DOHH2 (cell line): ENCODE data around the gene SH3GL3.

Experiments
- H3F3A ChIP-seq: fragments of 200-600 bp; sonication (generic), shearing (Covaris generic); 2 replicates; pipeline ENCODE4 v1.6.0; 2016; ENCODE audit warnings: antibody characterized with exemption, mild to moderate bottlenecking; ENCODE audit not compliant: control insufficient read depth, insufficient read depth
- H3K27ac ChIP-seq: fragments of 200-600 bp; sonication (generic); 2 replicates; pipeline ENCODE4 v1.5.1; 2014; ENCODE audit warnings: low read depth, mild to moderate bottlenecking, low read length, moderate library complexity
- H3K27me3 ChIP-seq: fragments of 200-600 bp; sonication (generic); 2 replicates; pipeline ENCODE4 v1.6.1; 2014; ENCODE audit warnings: mild to moderate bottlenecking, low read length, mixed read lengths; ENCODE audit not compliant: control insufficient read depth
- H3K36me3 ChIP-seq: fragments of 200-600 bp; sonication (generic); 2 replicates; pipeline ENCODE4 v1.6.1; 2014; ENCODE audit warnings: mild to moderate bottlenecking, low read length, moderate library complexity, mixed read lengths; ENCODE audit not compliant: control insufficient read depth
- H3K4me1 ChIP-seq: fragments of 200-600 bp; sonication (generic); 2 replicates; pipeline ENCODE4 v1.6.1; 2014; ENCODE audit warnings: mild to moderate bottlenecking, low read length, mixed read lengths; ENCODE audit not compliant: control insufficient read depth
- H3K4me2 ChIP-seq: fragments of 200-600 bp; sonication (generic); 2 replicates; pipeline ENCODE4 v1.6.0; 2014; ENCODE audit warnings: mild to moderate bottlenecking, low read length, moderate library complexity
- H3K4me3 ChIP-seq: fragments of 200-600 bp; sonication (generic); 2 replicates; pipeline ENCODE4 v1.5.1; 2014; ENCODE audit warnings: mild to moderate bottlenecking, low read length, mixed read lengths
- H3K79me2 ChIP-seq: fragments of 200-600 bp; sonication (generic); 2 replicates; pipeline ENCODE4 v1.6.1; 2014; ENCODE audit warnings: mild to moderate bottlenecking, low read length, mixed read lengths; ENCODE audit not compliant: control insufficient read depth
- H3K9me2 ChIP-seq: fragments of 200-600 bp; sonication (generic); replicated peaks from 2 replicates; pipeline ENCODE4 v1.6.1; 2014; ENCODE audit warnings: mild to moderate bottlenecking, low read length, mixed read lengths; ENCODE audit not compliant: control insufficient read depth
- H3K9me3 ChIP-seq: fragments of 200-600 bp; sonication (generic); 2 replicates; pipeline ENCODE4 v1.6.1; 2014; ENCODE audit warnings: antibody characterized with exemption, low read length, mixed read lengths; ENCODE audit not compliant: control insufficient read depth, insufficient read depth
- H4K20me1 ChIP-seq: fragments of 200-600 bp; sonication (generic); 2 replicates; pipeline ENCODE4 v1.6.0; 2014; ENCODE audit warnings: low read depth, mild to moderate bottlenecking, antibody characterized with exemption, low read length, moderate library complexity; ENCODE audit not compliant: control insufficient read depth, insufficient read depth
- EZH2phosphoT487 ChIP-seq: fragments of 200-600 bp; sonication (generic); IDR thresholded peaks from 2 replicates; pipeline ENCODE4 v1.6.1; 2017; ENCODE audit warnings: borderline replicate concordance, mild to moderate bottlenecking, antibody characterized with exemption, low read length, moderate library complexity, mixed read lengths
- TF ChIP-seq, protein P1 (sequence below): fragments of 200-600 bp; sonication (generic); IDR thresholded peaks from one replicate; pipeline ENCODE4 v1.5.1; 2014; ENCODE audit warnings: antibody characterized with exemption, mild to moderate bottlenecking, low read depth, low read length; ENCODE audit not compliant: poor library complexity, severe bottlenecking

SH3GL3 gene

DNA sequence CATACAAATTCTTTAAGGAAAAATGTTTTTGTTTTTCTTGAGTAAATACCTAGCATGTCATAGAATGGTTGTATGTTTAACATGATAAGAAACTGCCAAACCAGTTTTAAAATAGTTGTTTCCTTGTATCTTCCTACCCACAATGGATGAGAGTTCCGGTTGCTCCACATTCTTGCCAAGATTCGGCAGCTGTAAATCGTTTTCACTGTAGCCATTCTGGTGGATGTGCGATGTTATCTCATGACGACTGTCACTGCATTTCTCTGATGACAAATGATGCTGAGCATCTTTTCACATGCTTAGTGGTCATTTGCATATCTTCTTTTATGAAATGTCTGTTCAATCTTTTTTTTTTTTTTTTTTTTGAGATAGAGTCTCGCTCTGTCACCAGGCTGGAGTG is 36.6 kb upstream of the SH3GL3 start:
- Histone ChIP-seq H3K4me1 (no peaks in the 10 kb centered on the region), H3K27ac (no peak overlapping the region), H3F3A (no peaks in the 10 kb centered on the region), H3K4me2 (no peak overlapping the region), H3K9me3 (no peaks in the 10 kb centered on the region), H3K9me2 (no peaks in the 10 kb centered on the region), H3K79me2 (no peaks in the 10 kb centered on the region), H3K36me3 (no peaks in the 10 kb centered on the region), H4K20me1 (no peaks in the 10 kb centered on the region), H3K27me3 (no peaks in the 10 kb centered on the region; the same call in 1 of the 2 replicates), H3K4me3 (no peak overlapping the region)
- TF ChIP-seq, protein P1, sequence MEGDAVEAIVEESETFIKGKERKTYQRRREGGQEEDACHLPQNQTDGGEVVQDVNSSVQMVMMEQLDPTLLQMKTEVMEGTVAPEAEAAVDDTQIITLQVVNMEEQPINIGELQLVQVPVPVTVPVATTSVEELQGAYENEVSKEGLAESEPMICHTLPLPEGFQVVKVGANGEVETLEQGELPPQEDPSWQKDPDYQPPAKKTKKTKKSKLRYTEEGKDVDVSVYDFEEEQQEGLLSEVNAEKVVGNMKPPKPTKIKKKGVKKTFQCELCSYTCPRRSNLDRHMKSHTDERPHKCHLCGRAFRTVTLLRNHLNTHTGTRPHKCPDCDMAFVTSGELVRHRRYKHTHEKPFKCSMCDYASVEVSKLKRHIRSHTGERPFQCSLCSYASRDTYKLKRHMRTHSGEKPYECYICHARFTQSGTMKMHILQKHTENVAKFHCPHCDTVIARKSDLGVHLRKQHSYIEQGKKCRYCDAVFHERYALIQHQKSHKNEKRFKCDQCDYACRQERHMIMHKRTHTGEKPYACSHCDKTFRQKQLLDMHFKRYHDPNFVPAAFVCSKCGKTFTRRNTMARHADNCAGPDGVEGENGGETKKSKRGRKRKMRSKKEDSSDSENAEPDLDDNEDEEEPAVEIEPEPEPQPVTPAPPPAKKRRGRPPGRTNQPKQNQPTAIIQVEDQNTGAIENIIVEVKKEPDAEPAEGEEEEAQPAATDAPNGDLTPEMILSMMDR, result no peak
- TF ChIP-seq EZH2phosphoT487, result no peak

DNA sequence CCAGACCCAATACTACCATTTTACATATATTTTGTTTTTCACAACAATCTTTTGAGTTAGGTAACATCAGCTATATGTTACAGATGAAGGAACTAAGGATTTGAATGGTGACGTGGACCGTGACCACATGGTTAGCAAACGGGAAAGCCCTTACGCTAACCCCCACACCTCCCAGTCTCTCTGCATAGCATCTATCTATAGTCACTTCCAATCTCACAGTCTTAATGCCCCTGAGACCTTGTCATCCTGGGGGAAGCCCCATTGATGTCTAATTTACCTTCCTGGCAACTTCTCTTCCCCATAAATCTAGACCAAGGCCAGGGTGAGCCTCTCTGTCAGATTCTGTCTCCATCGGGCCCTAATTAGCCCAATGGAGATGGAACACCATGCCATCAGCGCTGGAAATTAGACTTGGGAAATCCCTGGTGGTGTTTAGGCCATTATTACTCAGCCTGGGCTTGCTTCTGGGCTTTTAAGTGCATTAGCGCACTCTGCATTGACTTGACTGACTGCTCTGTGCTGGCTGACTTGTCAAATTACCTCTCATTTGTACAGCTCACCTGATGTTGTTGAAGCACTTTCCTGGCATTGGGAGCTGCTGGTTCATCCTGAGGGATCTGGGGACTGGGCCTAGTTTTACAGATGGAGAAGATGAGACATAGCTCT is 34.0 kb upstream of the SH3GL3 start:
- no peak overlapping the region for H3K4me2 ChIP-seq
- no peaks in the 10 kb centered on the region; the same call in 1 of the 2 replicates for H3K27me3 ChIP-seq
- H3K9me2 ChIP-seq, result no peaks in the 10 kb centered on the region
- H3F3A ChIP-seq, result no peaks in the 10 kb centered on the region
- no peak for TF ChIP-seq EZH2phosphoT487
- TF ChIP-seq, protein P1, result no peak
- no peaks in the 10 kb centered on the region for H3K79me2 ChIP-seq
- no peaks in the 10 kb centered on the region for H3K9me3 ChIP-seq
- H3K27ac ChIP-seq, result no peak overlapping the region
- no peaks in the 10 kb centered on the region for H3K36me3 ChIP-seq
- no peaks in the 10 kb centered on the region for H4K20me1 ChIP-seq
- no peak overlapping the region for H3K4me3 ChIP-seq
- H3K4me1 ChIP-seq, result no peaks in the 10 kb centered on the region

DNA sequence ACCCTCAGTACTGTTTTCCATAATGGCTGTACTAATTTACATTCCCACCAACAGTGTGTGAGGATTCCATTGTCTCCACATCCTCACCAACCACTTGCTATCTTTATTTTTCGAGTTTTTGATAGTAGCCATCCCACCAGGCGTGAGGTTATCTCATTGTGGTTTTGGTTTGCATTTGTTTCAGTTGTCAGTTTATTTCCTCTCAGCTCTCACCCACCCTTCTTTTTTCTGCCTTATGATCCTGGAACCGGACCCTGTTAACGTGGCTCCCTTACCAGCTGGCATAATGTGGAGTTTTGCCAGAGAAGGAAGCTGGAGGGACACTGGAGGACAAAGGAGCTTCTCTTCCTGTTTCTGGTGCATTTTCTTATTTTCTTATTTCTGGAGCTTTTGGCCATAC is 25.1 kb upstream of the SH3GL3 start:
- no peaks in the 10 kb centered on the region for H3K79me2 ChIP-seq
- H3K4me1 ChIP-seq, result no peaks in the 10 kb centered on the region
- no peaks in the 10 kb centered on the region for H3F3A ChIP-seq
- H3K27me3 ChIP-seq, result no peaks in the 10 kb centered on the region
- H3K9me2 ChIP-seq, result no peaks in the 10 kb centered on the region
- H3K27ac ChIP-seq, result no peak overlapping the region
- H3K9me3 ChIP-seq, result no peaks in the 10 kb centered on the region
- no peak overlapping the region for H3K4me2 ChIP-seq
- TF ChIP-seq, protein P1, result no peak
- TF ChIP-seq EZH2phosphoT487, result no peak
- H3K36me3 ChIP-seq, result no peaks in the 10 kb centered on the region
- no peak overlapping the region for H3K4me3 ChIP-seq
- H4K20me1 ChIP-seq, result no peaks in the 10 kb centered on the region
